Liver (tissue), 9 donors: ENCODE data around the gene KCNQ1. TPM values are rescaled to one million over a fixed set of nuclear protein-coding genes. Genes with fewer than 3 reads are reported as not detected.

ENCODE experiments used
- DNase-seq: peaks from one replicate; pipeline ENCODE4 v3.0.0-alpha.2; 2017; ENCODE audit warnings: low spot score
- H3K27ac ChIP-seq, 2 donors: one replicate each; pipeline ENCODE4 v1.7.0; 2013; ENCODE audit warnings: inconsistent platforms in 2 of 2, low read length in 2 of 2, control low read depth in 1 of 2, low read depth in 1 of 2, mild to moderate bottlenecking in 1 of 2
- H3K27me3 ChIP-seq, 4 donors: one replicate each; pipeline versions ENCODE4 v1.6.1 to v1.7.0; 2013; ENCODE audit warnings: low read length in 3 of 4, inconsistent platforms in 1 of 4, mild to moderate bottlenecking in 1 of 4, moderate library complexity in 1 of 4; ENCODE audit not compliant: control insufficient read depth in 4 of 4, insufficient read depth in 4 of 4
- H3K36me3 ChIP-seq, 4 donors: one replicate each; pipeline versions ENCODE4 v1.6.1 to v1.7.0; 2013; ENCODE audit warnings: low read length in 3 of 4, mild to moderate bottlenecking in 3 of 4, low read depth in 1 of 4, moderate library complexity in 1 of 4; ENCODE audit not compliant: control insufficient read depth in 4 of 4, insufficient read depth in 3 of 4
- H3K4me1 ChIP-seq, 4 donors: one replicate each; pipeline versions ENCODE4 v1.6.1 to v1.7.0; 2013; ENCODE audit warnings: low read length in 3 of 4, mild to moderate bottlenecking in 3 of 4, moderate library complexity in 1 of 4; ENCODE audit not compliant: control insufficient read depth in 4 of 4, insufficient read depth in 4 of 4
- H3K4me3 ChIP-seq, 3 donors: one replicate each; pipeline versions ENCODE4 v1.6.1 to v1.7.0; 2013; ENCODE audit warnings: low read length in 3 of 3, control low read depth in 1 of 3, low read depth in 1 of 3, mild to moderate bottlenecking in 1 of 3
- H3K9ac ChIP-seq, 2 donors: one replicate each; pipeline ENCODE4 v1.7.0; 2013; ENCODE audit warnings: low read length in 2 of 2, mild to moderate bottlenecking in 2 of 2, moderate library complexity in 2 of 2, control low read depth in 1 of 2, low read depth in 1 of 2
- H3K9me3 ChIP-seq, 4 donors: one replicate each; pipeline versions ENCODE4 v1.6.1 to v1.7.0; 2013; ENCODE audit warnings: low read length in 3 of 4; ENCODE audit not compliant: control insufficient read depth in 4 of 4
- CTCF ChIP-seq: fragments of 150-350 bp; IDR thresholded peaks from 2 replicates; pipeline ENCODE4 v1.5.1; 2017; ENCODE audit warnings: improper control_type of control experiment, low read depth, low read length; ENCODE audit not compliant: missing input control
- FOXA2 ChIP-seq: IDR thresholded peaks from 2 replicates; pipeline ENCODE4 v1.6.1; 2016; ENCODE audit warnings: antibody characterized with exemption
- HNF4A ChIP-seq, 2 donors: conservative IDR thresholded peaks; 2 replicates each; pipeline ENCODE4 v1.6.1; 2016; ENCODE audit warnings: antibody characterized with exemption in 2 of 2, mild to moderate bottlenecking in 2 of 2
- JUND ChIP-seq, 2 donors: IDR thresholded peaks; 2 replicates each; pipeline ENCODE4 v1.6.1; 2016; ENCODE audit warnings: antibody characterized with exemption in 2 of 2
- MAX ChIP-seq: IDR thresholded peaks from 2 replicates; pipeline ENCODE4 v1.6.1; 2016; ENCODE audit warnings: antibody characterized with exemption
- NR2F2 ChIP-seq: IDR thresholded peaks from 2 replicates; pipeline ENCODE4 v1.6.1; 2016; ENCODE audit warnings: antibody characterized with exemption
- RXRA ChIP-seq, 2 donors: IDR thresholded peaks; 2 replicates each; pipeline ENCODE4 v1.6.1; 2017 to 2018; ENCODE audit warnings: antibody characterized with exemption in 2 of 2, mild to moderate bottlenecking in 1 of 2
- ZBTB33 ChIP-seq: IDR thresholded peaks from 2 replicates; pipeline ENCODE4 v1.6.1; 2016; ENCODE audit warnings: antibody characterized with exemption
- WGBS: extraction: QIAGEN DNeasy Blood & Tissue Kit; methylation state at CpG from one replicate; pipeline ENCODE4 v1.1.7; 2013; 5-methylcytosine and 5-hydroxymethylcytosine counted together
- polyA plus RNA-seq, 2 donors: library from polyadenylated mRNA; stranded (reverse) in 1 of 2; unstranded in 1 of 2; fragments of 200-250 nt in 1 of 2; fragments of >200 nt in 1 of 2; fragmentation: Nextera tagmentation in 1 of 2; extraction: Ambion mirVana in 1 of 2; gene quantifications; one replicate each; pipeline versions ENCODE4 v1.2.1 to v1.2.3, GENCODE V29; 2013 to 2015
- total RNA-seq, 2 donors: library from RNA; depleted of rRNA; stranded (reverse); fragments of >200 nt; gene quantifications; one replicate each; pipeline ENCODE4 v1.2.3, GENCODE V29; 2014
- TF ChIP-seq, protein P1 (sequence below): IDR thresholded peaks from 2 replicates; pipeline ENCODE4 v1.6.1; 2016; ENCODE audit warnings: antibody characterized with exemption, mild to moderate bottlenecking
- donor health status: healthy.
- donor health status: healthy.
- donor health status: healthy.
- donor health status: healthy.
- donor health status: healthy.

Gene KCNQ1
- total and polyA plus RNA-seq, 4 donors = 0.31 to 2.2 (median 1.5) TPM

GRCh38 chr11:2521081-2521732, 76.4 kb downstream of the KCNQ1 start:
- Histone ChIP-seq H3K4me1 (no peaks in the 10 kb centered on the region), H3K27ac (no peak overlapping the region), H3K9me3 (no peaks in the 10 kb centered on the region), H3K36me3 (peaks cover 0 to 2% (median 0%) of the 10 kb centered on the region in 4 donors), H3K27me3 (no peaks in the 10 kb centered on the region), H3K9ac (no peak overlapping the region), H3K4me3 (no peak overlapping the region)
- no peak for TF ChIP-seq JUND (IDR thresholded peaks at IDR 0.05)
- no peak for TF ChIP-seq ZBTB33
- TF ChIP-seq RXRA (IDR thresholded peaks at IDR 0.05) = no peak
- TF ChIP-seq CTCF = no peak
- TF ChIP-seq HNF4A (conservative IDR thresholded peaks at IDR 0.05) = no peak
- TF ChIP-seq FOXA2 = no peak
- no peak for TF ChIP-seq NR2F2
- DNase-seq = peak; percentile 17
- 82% methylated on average over 26 of the region's 26 CpGs for WGBS

- no peak overlapping the region for H3K9ac ChIP-seq
- no peaks in the 10 kb centered on the region for H3K27me3 ChIP-seq
- no peaks in the 10 kb centered on the region for H3K4me1 ChIP-seq
- DNase-seq = peak; percentile 19
- no peaks in the 10 kb centered on the region for H3K9me3 ChIP-seq
- peaks cover 0 to 2% (median 0%) of the 10 kb centered on the region in 4 donors for H3K36me3 ChIP-seq
- H3K27ac ChIP-seq = no peak overlapping the region
- WGBS = 83% methylated on average over 35 of the region's 35 CpGs
- no peak overlapping the region for H3K4me3 ChIP-seq
- TF ChIP-seq, protein P1, sequence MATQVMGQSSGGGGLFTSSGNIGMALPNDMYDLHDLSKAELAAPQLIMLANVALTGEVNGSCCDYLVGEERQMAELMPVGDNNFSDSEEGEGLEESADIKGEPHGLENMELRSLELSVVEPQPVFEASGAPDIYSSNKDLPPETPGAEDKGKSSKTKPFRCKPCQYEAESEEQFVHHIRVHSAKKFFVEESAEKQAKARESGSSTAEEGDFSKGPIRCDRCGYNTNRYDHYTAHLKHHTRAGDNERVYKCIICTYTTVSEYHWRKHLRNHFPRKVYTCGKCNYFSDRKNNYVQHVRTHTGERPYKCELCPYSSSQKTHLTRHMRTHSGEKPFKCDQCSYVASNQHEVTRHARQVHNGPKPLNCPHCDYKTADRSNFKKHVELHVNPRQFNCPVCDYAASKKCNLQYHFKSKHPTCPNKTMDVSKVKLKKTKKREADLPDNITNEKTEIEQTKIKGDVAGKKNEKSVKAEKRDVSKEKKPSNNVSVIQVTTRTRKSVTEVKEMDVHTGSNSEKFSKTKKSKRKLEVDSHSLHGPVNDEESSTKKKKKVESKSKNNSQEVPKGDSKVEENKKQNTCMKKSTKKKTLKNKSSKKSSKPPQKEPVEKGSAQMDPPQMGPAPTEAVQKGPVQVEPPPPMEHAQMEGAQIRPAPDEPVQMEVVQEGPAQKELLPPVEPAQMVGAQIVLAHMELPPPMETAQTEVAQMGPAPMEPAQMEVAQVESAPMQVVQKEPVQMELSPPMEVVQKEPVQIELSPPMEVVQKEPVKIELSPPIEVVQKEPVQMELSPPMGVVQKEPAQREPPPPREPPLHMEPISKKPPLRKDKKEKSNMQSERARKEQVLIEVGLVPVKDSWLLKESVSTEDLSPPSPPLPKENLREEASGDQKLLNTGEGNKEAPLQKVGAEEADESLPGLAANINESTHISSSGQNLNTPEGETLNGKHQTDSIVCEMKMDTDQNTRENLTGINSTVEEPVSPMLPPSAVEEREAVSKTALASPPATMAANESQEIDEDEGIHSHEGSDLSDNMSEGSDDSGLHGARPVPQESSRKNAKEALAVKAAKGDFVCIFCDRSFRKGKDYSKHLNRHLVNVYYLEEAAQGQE = no peak
- TF ChIP-seq JUND (IDR thresholded peaks at IDR 0.05) = no peak
- TF ChIP-seq FOXA2 = no peak
- TF ChIP-seq MAX = no peak
Measured at GRCh38 chr11:2521733-2522630, 77.2 kb downstream of the KCNQ1 start.
